ENCODE data around the gene KDM3B. TPM values are rescaled to one million over a fixed set of nuclear protein-coding genes. Genes with fewer than 3 reads are reported as not detected.
A peak's percentile ranks its signal among the peaks of the same experiment; 100 is the strongest.

The KDM3B gene
- total and polyA plus RNA-seq, 12 donors, result 11.9 to 57.3 (median 46.7) TPM

DNA sequence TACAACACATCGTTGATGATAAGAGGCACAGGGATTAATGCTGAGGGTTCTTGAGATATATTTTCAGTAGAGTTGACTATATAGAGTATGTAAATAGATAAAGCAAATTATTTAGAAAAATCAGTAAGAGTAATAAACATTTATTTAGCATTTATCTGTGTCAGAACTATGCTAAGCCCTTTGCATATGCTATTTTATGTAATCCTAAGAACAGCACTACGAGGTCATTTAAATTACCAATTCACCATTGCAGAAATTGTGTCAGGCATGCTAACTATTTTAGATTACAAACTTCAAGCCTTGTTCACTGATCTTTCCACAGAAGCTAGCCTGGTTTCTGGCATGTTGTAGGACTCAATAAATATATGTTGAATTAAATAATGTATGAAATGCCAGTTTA is 66.0 kb downstream of the KDM3B start:
- no peak for TF ChIP-seq CTCF (IDR thresholded peaks at IDR 0.05)
- 72 to 81% methylated on average over 2 of the region's 2 CpGs for WGBS, 2 donors
- no peak for ATAC-seq
- Histone ChIP-seq H3K9me3 (no peaks in the 10 kb centered on the region), H3K36me3 (peaks cover 5 to 100% (median 79%) of the 10 kb centered on the region in 9 donors), H3K27ac (no peak overlapping the region), H3K4me3 (no peak overlapping the region), H3K4me1 (no peaks in the 10 kb centered on the region), H3K27me3 (no peaks in the 10 kb centered on the region)
- no peak for DNase-seq
- intact Hi-C loops (cut with DNase I), result loop anchor here in 2 of 10 donors (10.0 kb wide), 1 partner anchor 54 kb away; no protein-coding TSS in a partner anchor

- DNase-seq (no peak), ATAC-seq (peak in 7 of 8 donors; percentile 39 to 85 (median 81))
- H3K36me3 ChIP-seq, result peaks cover 0 to 100% (median 72%) of the 10 kb centered on the region in 9 donors
- peak overlapping the region in 8 of 10 donors; percentile 20 to 78 (median 43) for H3K27ac ChIP-seq
- H3K9me3 ChIP-seq, result no peaks in the 10 kb centered on the region
- WGBS, 2 donors, result 64 to 72% methylated on average over 1 of the region's 1 CpG
- peaks cover 0 to 21% (median 5%) of the 10 kb centered on the region in 9 donors for H3K4me1 ChIP-seq
- no peak for TF ChIP-seq CTCF (IDR thresholded peaks at IDR 0.05)
- peak overlapping the region in 1 of 10 donors; percentile 4 for H3K4me3 ChIP-seq
- H3K27me3 ChIP-seq, result no peaks in the 10 kb centered on the region
- intact Hi-C loops (cut with DNase I), result no loop called here
Measured at GRCh38 chr5:138425079-138425478, 72.6 kb downstream of the KDM3B start.

- Histone ChIP-seq H3K36me3 (peaks cover 0 to 64% (median 50%) of the 10 kb centered on the region in 9 donors), H3K27ac (peak overlapping the region in 4 of 10 donors; percentile 19 to 69 (median 57)), H3K27me3 (peaks cover 0 to 6% (median 0%) of the 10 kb centered on the region in 7 donors), H3K4me1 (peaks cover 0 to 43% (median 23%) of the 10 kb centered on the region in 9 donors), H3K9me3 (no peaks in the 10 kb centered on the region), H3K4me3 (no peak overlapping the region)
- DNase-seq (no peak), ATAC-seq (peak in 2 of 8 donors; percentile 7 to 23)
- intact Hi-C loops (cut with DNase I), result no loop called here
- WGBS, 2 donors, result 58 to 60% methylated on average over 5 of the region's 5 CpGs
- TF ChIP-seq CTCF (IDR thresholded peaks at IDR 0.05), result no peak
Measured at GRCh38 chr5:138435943-138436342, 83.5 kb downstream of the KDM3B start.

DNA sequence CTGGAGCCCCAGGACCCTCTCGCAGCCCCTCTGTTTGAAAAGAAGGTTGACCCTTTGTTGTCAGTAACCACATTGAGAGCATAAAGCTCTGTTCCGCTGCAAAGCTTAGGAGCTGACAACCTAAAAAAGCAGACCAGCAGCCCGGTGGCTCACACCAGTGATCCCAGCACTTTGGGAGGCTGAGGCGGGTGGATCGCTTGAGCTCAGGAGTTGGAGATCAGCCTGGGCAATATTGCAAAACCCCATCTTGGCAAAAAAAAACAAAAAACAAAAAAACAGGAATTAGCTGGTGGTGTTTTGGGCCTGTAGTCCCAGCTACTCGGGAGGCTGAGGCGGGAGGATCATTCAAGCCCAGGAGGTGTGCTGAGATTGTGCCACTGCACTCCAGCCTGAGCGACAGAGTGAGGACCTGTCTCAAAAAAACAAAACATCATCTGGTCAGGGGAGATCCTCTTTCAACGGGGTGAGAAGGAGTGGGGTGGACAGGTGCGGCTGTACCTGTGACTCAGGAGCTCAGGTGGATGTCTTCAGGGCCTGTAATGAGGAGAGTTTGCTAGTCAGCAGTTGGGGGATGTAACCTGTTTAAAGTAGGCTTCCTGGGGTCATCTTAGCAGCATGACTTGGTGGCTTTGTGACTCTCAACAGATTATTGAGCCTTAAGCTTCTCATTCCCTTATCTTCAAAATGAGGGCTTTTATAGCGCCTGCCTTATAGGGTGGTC is 85.7 kb downstream of the KDM3B start:
- TF ChIP-seq CTCF (IDR thresholded peaks at IDR 0.05), result no peak
- ATAC-seq (no peak), DNase-seq (no peak)
- Histone ChIP-seq H3K36me3 (peaks cover 0 to 41% (median 29%) of the 10 kb centered on the region in 9 donors), H3K27ac (peak overlapping the region in 4 of 10 donors; percentile 7 to 67 (median 24)), H3K27me3 (peaks cover 0 to 6% (median 0%) of the 10 kb centered on the region in 7 donors), H3K9me3 (no peaks in the 10 kb centered on the region), H3K4me3 (peak overlapping the region in 9 of 10 donors; percentile 39 to 62 (median 52)), H3K4me1 (peaks cover 0 to 43% (median 23%) of the 10 kb centered on the region in 9 donors)
- WGBS, 2 donors, result 79 to 81% methylated on average over 11 of the region's 11 CpGs
- intact Hi-C loops (cut with DNase I), result no loop called here

All from heart right ventricle (tissue), 16 donors.